Measurements from ENCODE around the gene NAA40. TPM values are rescaled to one million over a fixed set of nuclear protein-coding genes. Genes with fewer than 3 reads are reported as not detected.

The NAA40 gene
- total RNA-seq, 1 donor from 2014 or later = 15.7 TPM

GRCh38 chr11:63999349-64000025 lies 60.7 kb downstream of the NAA40 start:
- intact Hi-C loops (cut with DNase I) = loop anchor here (5.0 kb wide), 1 partner anchor 148 kb away; no protein-coding TSS in a partner anchor
- Histone ChIP-seq H3K4me1 (peaks cover 37% of the 10 kb centered on the region), H3K9me3 (no peaks in the 10 kb centered on the region), H3K36me3 (peaks cover 37% of the 10 kb centered on the region), H3K27ac (no peak overlapping the region), H3K4me3 (peak overlapping the region; percentile 44), H3K27me3 (no peaks in the 10 kb centered on the region)
- DNase-seq (no peak), ATAC-seq (peak; percentile 32)
- TF ChIP-seq CTCF (IDR thresholded peaks at IDR 0.05) = no peak

GRCh38 chr11:64000026-64000739 lies 61.4 kb downstream of the NAA40 start:
- DNase-seq (peak; percentile 84), ATAC-seq (peak; percentile 89)
- intact Hi-C loops (cut with DNase I) = loop anchor here (5.0 kb wide), 1 partner anchor 147 kb away; no protein-coding TSS in a partner anchor
- peak; percentile 68 for TF ChIP-seq CTCF (IDR thresholded peaks at IDR 0.05)
- Histone ChIP-seq H3K36me3 (peaks cover 31% of the 10 kb centered on the region), H3K27ac (no peak overlapping the region), H3K4me1 (peaks cover 37% of the 10 kb centered on the region), H3K4me3 (peak overlapping the region; percentile 44), H3K9me3 (no peaks in the 10 kb centered on the region), H3K27me3 (no peaks in the 10 kb centered on the region)

- DNase-seq (no peak), ATAC-seq (no peak)
- peaks cover 24% of the 10 kb centered on the region for H3K36me3 ChIP-seq
- H3K4me3 ChIP-seq = peak overlapping the region; percentile 44
- no peak for TF ChIP-seq CTCF (IDR thresholded peaks at IDR 0.05)
- peaks cover 37% of the 10 kb centered on the region for H3K4me1 ChIP-seq
- intact Hi-C loops (cut with DNase I) = loop anchor here (5.0 kb wide), 1 partner anchor 146 kb away; no protein-coding TSS in a partner anchor
- H3K9me3 ChIP-seq = no peaks in the 10 kb centered on the region
- no peaks in the 10 kb centered on the region for H3K27me3 ChIP-seq
- no peak overlapping the region for H3K27ac ChIP-seq
These were observed 62.1 kb downstream of the NAA40 start for GRCh38 chr11:64000740-64001483.

- H3K9me3 ChIP-seq = no peaks in the 10 kb centered on the region
- no peak overlapping the region for H3K27ac ChIP-seq
- intact Hi-C loops (cut with DNase I) = loop anchor here (5.0 kb wide), 1 partner anchor 146 kb away; no protein-coding TSS in a partner anchor
- H3K36me3 ChIP-seq = peaks cover 17% of the 10 kb centered on the region
- no peaks in the 10 kb centered on the region for H3K27me3 ChIP-seq
- H3K4me3 ChIP-seq = no peak overlapping the region
- TF ChIP-seq CTCF (IDR thresholded peaks at IDR 0.05) = no peak
- DNase-seq (no peak), ATAC-seq (no peak)
- peaks cover 37% of the 10 kb centered on the region for H3K4me1 ChIP-seq
These were observed 63.0 kb downstream of the NAA40 start for GRCh38 chr11:64001484-64002420.

Data from upper lobe of right lung (tissue), 1 donor.